K562 (cell line): ENCODE data around the gene FTH1. TPM values are rescaled to one million over a fixed set of nuclear protein-coding genes. Genes with fewer than 3 reads are reported as not detected.
A peak's percentile ranks its signal among the peaks of the same experiment; 100 is the strongest.

Source experiments
- ASH1L ChIP-seq: fragments of 450-650 bp; IDR thresholded peaks from 2 replicates; pipeline ENCODE4 v1.6.1; 2018; ENCODE audit warnings: borderline replicate concordance, mild to moderate bottlenecking, low read depth; ENCODE audit not compliant: partially characterized antibody
- CBX5 ChIP-seq: IDR thresholded peaks from 2 replicates; pipeline ENCODE4 v1.6.1; 2014; ENCODE audit warnings: low read depth, borderline replicate concordance
- FOXA1 ChIP-seq: fragments of 450-650 bp; IDR thresholded peaks from 2 replicates; pipeline ENCODE4 v1.6.1; 2016; ENCODE audit warnings: mild to moderate bottlenecking, borderline replicate concordance
- HNRNPH1 ChIP-seq: fragments of 200-400 bp; formaldehyde crosslinking; optimal IDR thresholded peaks from 2 replicates; pipeline ENCODE3; 2017; ENCODE audit warnings: low read depth, mild to moderate bottlenecking, low read length, moderate library complexity
- HNRNPUL1 ChIP-seq: fragments of 200-400 bp; formaldehyde crosslinking; IDR thresholded peaks from 2 replicates; pipeline ENCODE4 v1.6.1; 2017; ENCODE audit warnings: low read length
- JUNB ChIP-seq: fragments of 450-650 bp; formaldehyde crosslinking; conservative IDR thresholded peaks from 2 replicates; pipeline ENCODE4 v1.4.0; 2020; ENCODE audit warnings: mild to moderate bottlenecking
- NFE2L1 ChIP-seq: fragments of 450-650 bp; IDR thresholded peaks from 2 replicates; pipeline ENCODE4 v1.6.1; 2016; ENCODE audit warnings: missing genetic modification characterization, low read depth, mild to moderate bottlenecking, missing compliant biosample characterization, moderate library complexity, borderline replicate concordance
- RBFOX2 ChIP-seq: fragments of 200-400 bp; formaldehyde crosslinking; IDR thresholded peaks from 2 replicates; pipeline ENCODE4 v1.6.1; 2017; ENCODE audit warnings: low read depth, mild to moderate bottlenecking, low read length, moderate library complexity
- SNIP1 ChIP-seq: fragments of 450-650 bp; IDR thresholded peaks from 2 replicates; pipeline ENCODE4 v1.7.1; 2017; ENCODE audit warnings: low read depth, mild to moderate bottlenecking
- SNRNP70 ChIP-seq: fragments of 200-400 bp; formaldehyde crosslinking; optimal IDR thresholded peaks from 2 replicates; pipeline ENCODE3; 2017; ENCODE audit warnings: low read depth, low read length
- ZBED1 ChIP-seq: IDR thresholded peaks from 2 replicates; pipeline ENCODE4 v1.6.1; 2014
- ZFP1 ChIP-seq: fragments of 450-650 bp; formaldehyde crosslinking; IDR thresholded peaks from 2 replicates; pipeline ENCODE4 v1.4.0; 2020; ENCODE audit warnings: mild to moderate bottlenecking, mixed read lengths
- ZNF175 ChIP-seq: fragments of 200-800 bp; sonication (Bioruptor generic); IDR thresholded peaks from 2 replicates; pipeline ENCODE4 v1.6.1; 2016; ENCODE audit warnings: low read depth, mild to moderate bottlenecking, missing genetic modification characterization, missing compliant biosample characterization
- ZNF232 ChIP-seq: sonication (generic); formaldehyde crosslinking; IDR thresholded peaks from 2 replicates; pipeline ENCODE4 v1.8.0; 2022; ENCODE audit warnings: mild to moderate bottlenecking, missing genetic modification reagents
- polyA plus RNA-seq, 8 experiments: library from polyadenylated mRNA; depleted of rRNA in 4 of 8; stranded (reverse) in 5 of 8; unstranded in 3 of 8; fragments of >200 nt; fragmentation: Nextera tagmentation in 2 of 8; fragmentation: Illumina TruSeq in 1 of 8; extraction: Ambion mirVana in 2 of 8; extraction: Trizol in 1 of 8; gene quantifications; 2 replicates each; pipeline versions ENCODE4 v1.2.1 to v1.2.3, GENCODE V29; 2011 to 2014; ENCODE audit warnings: inconsistent platforms in 1 of 8, missing spikeins in 1 of 8
- total RNA-seq, 7 experiments: library from RNA; depleted of rRNA in 6 of 7; stranded (reverse); fragments of >200 nt in 6 of 7; fragmentation: Illumina TruSeq in 2 of 7; extraction: Trizol in 2 of 7; gene quantifications; 2 replicates each; pipeline versions ENCODE4 v1.2.1 to v1.2.3, GENCODE V29; 2011 to 2021; ENCODE audit warnings: low replicate concordance in 1 of 7
- TF ChIP-seq, protein P1 (sequence below): sonication (generic); formaldehyde crosslinking; IDR thresholded peaks from 2 replicates; pipeline ENCODE4 v1.8.1; 2022; ENCODE audit warnings: missing genetic modification reagents
- TF ChIP-seq, protein P2 (sequence below): sonication (generic); formaldehyde crosslinking; IDR thresholded peaks from 2 replicates; pipeline ENCODE4 v1.8.0; 2022; ENCODE audit warnings: mild to moderate bottlenecking, missing genetic modification reagents
- TF ChIP-seq, protein P3 (sequence below): fragments of 250-450 bp; sonication (Bioruptor Pico); IDR thresholded peaks from 2 replicates; pipeline ENCODE4 v1.5.0; 2021; ENCODE audit warnings: mild to moderate bottlenecking, borderline replicate concordance
- TF ChIP-seq, protein P4 (sequence below): fragments of 250-450 bp; sonication (Bioruptor Pico); IDR thresholded peaks from 2 replicates; pipeline ENCODE4 v1.5.0; 2020; ENCODE audit warnings: mild to moderate bottlenecking

The FTH1 gene
- total and polyA plus RNA-seq, 9 of the 15 experiments (the other 6 are each of a cell fraction or from before 2014, with no cell fraction given), result 370 to 3,146 (median 802) TPM

DNA sequence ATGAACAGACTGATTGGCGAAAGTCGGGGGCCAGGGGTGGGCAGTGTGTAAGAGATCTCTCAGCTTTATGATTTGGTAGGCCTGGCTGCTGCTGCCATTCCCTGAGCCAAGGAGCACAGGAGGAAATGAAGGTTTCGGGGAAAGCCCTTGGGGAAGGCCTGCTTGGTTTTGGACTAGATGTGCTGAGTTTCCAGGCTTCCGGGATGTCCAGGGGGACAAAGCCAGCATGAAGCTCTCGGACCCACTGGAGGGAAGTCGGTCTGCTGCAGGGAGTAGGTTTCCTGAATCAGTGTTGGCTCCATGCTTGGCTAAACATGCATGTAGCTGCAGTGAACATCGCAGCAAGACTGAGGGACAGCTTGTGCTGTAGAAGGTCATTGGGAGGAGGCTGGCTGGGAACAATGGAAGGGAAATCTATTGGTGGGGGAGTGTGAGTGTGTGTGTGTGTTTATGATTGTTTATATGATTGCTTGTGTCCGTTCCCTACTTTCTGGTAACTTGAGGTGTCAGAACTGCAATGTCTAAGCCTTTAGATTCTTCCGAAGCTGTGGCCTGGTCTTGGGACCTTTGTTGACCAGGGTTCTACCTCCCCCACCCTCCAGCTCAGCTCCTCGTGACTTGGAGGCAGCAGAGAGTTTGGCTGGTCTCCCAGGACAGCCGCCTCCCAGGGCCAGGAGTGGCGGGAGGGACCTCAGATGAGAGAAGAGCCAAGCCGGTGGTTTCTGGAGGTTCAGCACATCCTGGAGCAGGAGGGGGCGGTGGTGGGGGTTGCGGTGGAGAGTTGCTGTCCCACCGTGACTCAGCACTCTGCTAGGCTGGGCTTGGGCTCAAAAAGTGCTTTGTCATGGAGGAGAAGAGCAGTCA, 4.0 kb upstream of the FTH1 start (continued):
- TF ChIP-seq, protein P1, sequence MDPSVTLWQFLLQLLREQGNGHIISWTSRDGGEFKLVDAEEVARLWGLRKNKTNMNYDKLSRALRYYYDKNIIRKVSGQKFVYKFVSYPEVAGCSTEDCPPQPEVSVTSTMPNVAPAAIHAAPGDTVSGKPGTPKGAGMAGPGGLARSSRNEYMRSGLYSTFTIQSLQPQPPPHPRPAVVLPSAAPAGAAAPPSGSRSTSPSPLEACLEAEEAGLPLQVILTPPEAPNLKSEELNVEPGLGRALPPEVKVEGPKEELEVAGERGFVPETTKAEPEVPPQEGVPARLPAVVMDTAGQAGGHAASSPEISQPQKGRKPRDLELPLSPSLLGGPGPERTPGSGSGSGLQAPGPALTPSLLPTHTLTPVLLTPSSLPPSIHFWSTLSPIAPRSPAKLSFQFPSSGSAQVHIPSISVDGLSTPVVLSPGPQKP (CRISPR knock-in tag), result no peak
- no peak; the same call in 1 of the 2 replicates for TF ChIP-seq ZBED1
- peak; percentile 99 for TF ChIP-seq NFE2L1 (tag)
- no peak for TF ChIP-seq ZNF232 (CRISPR knock-in tag)
- no peak for TF ChIP-seq FOXA1
- TF ChIP-seq, protein P2, sequence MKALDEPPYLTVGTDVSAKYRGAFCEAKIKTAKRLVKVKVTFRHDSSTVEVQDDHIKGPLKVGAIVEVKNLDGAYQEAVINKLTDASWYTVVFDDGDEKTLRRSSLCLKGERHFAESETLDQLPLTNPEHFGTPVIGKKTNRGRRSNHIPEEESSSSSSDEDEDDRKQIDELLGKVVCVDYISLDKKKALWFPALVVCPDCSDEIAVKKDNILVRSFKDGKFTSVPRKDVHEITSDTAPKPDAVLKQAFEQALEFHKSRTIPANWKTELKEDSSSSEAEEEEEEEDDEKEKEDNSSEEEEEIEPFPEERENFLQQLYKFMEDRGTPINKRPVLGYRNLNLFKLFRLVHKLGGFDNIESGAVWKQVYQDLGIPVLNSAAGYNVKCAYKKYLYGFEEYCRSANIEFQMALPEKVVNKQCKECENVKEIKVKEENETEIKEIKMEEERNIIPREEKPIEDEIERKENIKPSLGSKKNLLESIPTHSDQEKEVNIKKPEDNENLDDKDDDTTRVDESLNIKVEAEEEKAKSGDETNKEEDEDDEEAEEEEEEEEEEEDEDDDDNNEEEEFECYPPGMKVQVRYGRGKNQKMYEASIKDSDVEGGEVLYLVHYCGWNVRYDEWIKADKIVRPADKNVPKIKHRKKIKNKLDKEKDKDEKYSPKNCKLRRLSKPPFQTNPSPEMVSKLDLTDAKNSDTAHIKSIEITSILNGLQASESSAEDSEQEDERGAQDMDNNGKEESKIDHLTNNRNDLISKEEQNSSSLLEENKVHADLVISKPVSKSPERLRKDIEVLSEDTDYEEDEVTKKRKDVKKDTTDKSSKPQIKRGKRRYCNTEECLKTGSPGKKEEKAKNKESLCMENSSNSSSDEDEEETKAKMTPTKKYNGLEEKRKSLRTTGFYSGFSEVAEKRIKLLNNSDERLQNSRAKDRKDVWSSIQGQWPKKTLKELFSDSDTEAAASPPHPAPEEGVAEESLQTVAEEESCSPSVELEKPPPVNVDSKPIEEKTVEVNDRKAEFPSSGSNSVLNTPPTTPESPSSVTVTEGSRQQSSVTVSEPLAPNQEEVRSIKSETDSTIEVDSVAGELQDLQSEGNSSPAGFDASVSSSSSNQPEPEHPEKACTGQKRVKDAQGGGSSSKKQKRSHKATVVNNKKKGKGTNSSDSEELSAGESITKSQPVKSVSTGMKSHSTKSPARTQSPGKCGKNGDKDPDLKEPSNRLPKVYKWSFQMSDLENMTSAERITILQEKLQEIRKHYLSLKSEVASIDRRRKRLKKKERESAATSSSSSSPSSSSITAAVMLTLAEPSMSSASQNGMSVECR (CRISPR knock-in tag), result peak; percentile 78
- TF ChIP-seq, protein P3, sequence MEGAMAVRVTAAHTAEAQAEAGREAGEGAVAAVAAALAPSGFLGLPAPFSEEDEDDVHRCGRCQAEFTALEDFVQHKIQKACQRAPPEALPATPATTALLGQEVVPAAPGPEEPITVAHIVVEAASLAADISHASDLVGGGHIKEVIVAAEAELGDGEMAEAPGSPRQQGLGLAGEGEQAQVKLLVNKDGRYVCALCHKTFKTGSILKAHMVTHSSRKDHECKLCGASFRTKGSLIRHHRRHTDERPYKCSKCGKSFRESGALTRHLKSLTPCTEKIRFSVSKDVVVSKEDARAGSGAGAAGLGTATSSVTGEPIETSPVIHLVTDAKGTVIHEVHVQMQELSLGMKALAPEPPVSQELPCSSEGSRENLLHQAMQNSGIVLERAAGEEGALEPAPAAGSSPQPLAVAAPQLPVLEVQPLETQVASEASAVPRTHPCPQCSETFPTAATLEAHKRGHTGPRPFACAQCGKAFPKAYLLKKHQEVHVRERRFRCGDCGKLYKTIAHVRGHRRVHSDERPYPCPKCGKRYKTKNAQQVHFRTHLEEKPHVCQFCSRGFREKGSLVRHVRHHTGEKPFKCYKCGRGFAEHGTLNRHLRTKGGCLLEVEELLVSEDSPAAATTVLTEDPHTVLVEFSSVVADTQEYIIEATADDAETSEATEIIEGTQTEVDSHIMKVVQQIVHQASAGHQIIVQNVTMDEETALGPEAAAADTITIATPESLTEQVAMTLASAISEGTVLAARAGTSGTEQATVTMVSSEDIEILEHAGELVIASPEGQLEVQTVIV, result no peak
- TF ChIP-seq CBX5, result peak; percentile 26; the same call in 1 of the 2 replicates
- no peak for TF ChIP-seq HNRNPUL1
- TF ChIP-seq, protein P4, sequence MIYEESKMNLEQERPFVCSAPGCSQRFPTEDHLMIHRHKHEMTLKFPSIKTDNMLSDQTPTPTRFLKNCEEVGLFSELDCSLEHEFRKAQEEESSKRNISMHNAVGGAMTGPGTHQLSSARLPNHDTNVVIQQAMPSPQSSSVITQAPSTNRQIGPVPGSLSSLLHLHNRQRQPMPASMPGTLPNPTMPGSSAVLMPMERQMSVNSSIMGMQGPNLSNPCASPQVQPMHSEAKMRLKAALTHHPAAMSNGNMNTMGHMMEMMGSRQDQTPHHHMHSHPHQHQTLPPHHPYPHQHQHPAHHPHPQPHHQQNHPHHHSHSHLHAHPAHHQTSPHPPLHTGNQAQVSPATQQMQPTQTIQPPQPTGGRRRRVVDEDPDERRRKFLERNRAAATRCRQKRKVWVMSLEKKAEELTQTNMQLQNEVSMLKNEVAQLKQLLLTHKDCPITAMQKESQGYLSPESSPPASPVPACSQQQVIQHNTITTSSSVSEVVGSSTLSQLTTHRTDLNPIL (CRISPR knock-in tag), result no peak
- TF ChIP-seq SNIP1, result peak; percentile 60; the same call in 1 of the 2 replicates
- peak; percentile 62 for TF ChIP-seq ASH1L
- peak; percentile 71; the same call in 1 of the 2 replicates for TF ChIP-seq ZNF175
- TF ChIP-seq JUNB (CRISPR knock-in tag), result 0 out of 2 replicates have a peak, but pooled peaks have one; percentile 8
- peak; percentile 70 for TF ChIP-seq RBFOX2
- TF ChIP-seq HNRNPH1, result no peak
- TF ChIP-seq ZFP1 (CRISPR knock-in tag), result no peak
- TF ChIP-seq SNRNP70, result no peak
